ENCODE data around the gene LDHB.
"Not testable (repeated sequence)": the region's sequence is repeated elsewhere in the genome, so short reads cannot be mapped to it uniquely, and the experiment has no call there.

Gene LDHB

DNA sequence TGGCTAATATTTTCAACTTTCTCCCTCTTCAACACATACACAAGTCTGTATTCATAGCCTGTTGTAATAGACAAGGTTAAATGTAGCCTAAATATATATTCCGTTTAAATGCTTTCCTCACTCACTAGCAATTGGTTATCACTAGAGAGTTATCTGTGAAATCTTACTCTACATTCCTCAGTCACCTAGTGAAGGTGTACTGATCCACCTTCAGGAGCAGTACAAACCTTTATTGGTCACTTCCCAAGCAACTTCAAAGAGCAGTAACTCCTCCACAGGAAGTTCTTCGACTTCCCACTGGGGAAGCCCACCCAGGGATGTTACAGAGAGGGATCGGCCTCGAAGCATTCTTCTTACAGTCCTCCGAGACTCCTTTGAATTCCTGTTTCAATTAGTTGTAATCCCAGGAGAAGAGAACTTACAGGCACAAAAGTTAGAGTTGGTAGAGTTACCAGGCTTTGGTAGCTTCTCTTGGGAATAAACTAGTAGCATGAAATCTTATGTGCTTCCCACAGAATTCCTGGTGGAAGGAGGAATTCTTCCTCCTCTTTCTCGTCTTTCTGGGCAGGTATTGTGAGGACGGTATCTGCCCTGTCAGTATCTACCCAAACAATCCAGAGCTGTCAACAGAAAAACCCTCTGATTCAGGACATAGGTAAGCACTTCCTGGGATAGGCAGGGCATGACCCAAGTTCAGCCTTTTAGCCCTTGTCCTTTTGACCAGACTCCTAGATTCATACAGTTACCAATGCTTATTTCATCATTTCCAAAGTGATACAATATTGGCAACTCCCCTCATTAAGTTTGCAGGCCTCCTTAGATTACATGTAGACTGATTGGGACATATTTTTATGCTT, 53.2 kb downstream of the LDHB start, which contains the start of gene GYS2:
TSS of gene GYS2 (minus strand) at position 603 of the 857 bp plus-strand sequence. CDS start at position 348, 255 bp downstream.
- H3K4me3 ChIP-seq (ENCODE audit: control insufficient read depth, low read depth, low read length): no peak within 1 kb of the TSS
- DNase-seq (ENCODE audit: low read depth): no peak
- TF ChIP-seq, protein P1, sequence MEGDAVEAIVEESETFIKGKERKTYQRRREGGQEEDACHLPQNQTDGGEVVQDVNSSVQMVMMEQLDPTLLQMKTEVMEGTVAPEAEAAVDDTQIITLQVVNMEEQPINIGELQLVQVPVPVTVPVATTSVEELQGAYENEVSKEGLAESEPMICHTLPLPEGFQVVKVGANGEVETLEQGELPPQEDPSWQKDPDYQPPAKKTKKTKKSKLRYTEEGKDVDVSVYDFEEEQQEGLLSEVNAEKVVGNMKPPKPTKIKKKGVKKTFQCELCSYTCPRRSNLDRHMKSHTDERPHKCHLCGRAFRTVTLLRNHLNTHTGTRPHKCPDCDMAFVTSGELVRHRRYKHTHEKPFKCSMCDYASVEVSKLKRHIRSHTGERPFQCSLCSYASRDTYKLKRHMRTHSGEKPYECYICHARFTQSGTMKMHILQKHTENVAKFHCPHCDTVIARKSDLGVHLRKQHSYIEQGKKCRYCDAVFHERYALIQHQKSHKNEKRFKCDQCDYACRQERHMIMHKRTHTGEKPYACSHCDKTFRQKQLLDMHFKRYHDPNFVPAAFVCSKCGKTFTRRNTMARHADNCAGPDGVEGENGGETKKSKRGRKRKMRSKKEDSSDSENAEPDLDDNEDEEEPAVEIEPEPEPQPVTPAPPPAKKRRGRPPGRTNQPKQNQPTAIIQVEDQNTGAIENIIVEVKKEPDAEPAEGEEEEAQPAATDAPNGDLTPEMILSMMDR (conservative IDR thresholded peaks at IDR 0.05; ENCODE audit: control insufficient read depth, insufficient read depth, low read depth, low read length): no peak

- DNase-seq (ENCODE audit: low read depth): no peak
- no peak overlapping the region for H3K4me3 ChIP-seq (ENCODE audit: control insufficient read depth, low read depth, low read length)
- TF ChIP-seq, protein P1 (conservative IDR thresholded peaks at IDR 0.05; ENCODE audit: control insufficient read depth, insufficient read depth, low read depth, low read length): no peak
Measured at GRCh38 chr12:21602774-21603173, 54.9 kb downstream of the LDHB start.

GRCh38 chr12:21600196-21600595, 57.4 kb downstream of the LDHB start:
- no peak for DNase-seq (ENCODE audit: low read depth)
- H3K4me3 ChIP-seq (ENCODE audit: control insufficient read depth, low read depth, low read length): no peak overlapping the region
- TF ChIP-seq, protein P1 (conservative IDR thresholded peaks at IDR 0.05; ENCODE audit: control insufficient read depth, insufficient read depth, low read depth, low read length): no peak

DNA sequence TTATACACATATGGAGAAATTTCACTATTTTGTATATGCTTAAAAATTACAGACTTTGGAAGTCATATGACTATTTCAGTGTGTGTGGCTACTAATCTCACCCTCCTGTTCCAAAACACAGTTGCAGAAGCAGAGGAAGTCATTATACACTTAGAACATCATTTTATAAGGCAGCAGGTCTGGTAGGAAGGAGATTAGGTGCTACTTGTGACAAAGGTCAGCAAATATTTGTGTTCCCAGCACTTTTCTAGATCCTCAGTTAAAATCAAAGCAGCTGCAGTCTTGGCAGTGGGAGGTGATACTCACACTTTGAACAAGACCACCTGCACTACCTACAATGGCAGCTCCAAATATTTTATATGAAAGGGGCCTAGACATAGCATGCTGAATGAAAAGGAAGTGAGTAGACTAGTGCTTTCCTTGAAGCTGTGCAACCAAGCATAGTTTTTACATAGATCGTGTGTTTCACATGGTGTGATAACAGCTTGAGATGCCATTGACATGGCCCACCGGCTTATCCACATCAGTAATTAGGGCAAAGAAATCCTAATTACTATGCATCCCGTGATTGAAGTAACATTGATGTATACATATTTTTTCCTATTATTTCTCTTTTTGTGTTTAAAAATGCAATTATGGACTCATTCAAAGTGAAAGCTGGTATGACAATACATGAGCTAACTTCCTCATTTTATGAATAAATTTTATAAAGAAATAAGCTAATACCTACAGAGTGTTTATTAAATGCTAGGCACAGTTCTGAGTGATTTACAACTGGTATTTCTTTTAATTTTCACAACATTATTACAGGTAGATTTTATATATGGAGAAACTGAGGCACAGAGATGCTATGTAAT, 58.3 kb downstream of the LDHB start:
- no peak overlapping the region for H3K4me3 ChIP-seq (ENCODE audit: control insufficient read depth, low read depth, low read length)
- TF ChIP-seq, protein P1 (conservative IDR thresholded peaks at IDR 0.05; ENCODE audit: control insufficient read depth, insufficient read depth, low read depth, low read length): no peak
- DNase-seq (ENCODE audit: low read depth): no peak

GRCh38 chr12:21598651-21599050, 59.0 kb downstream of the LDHB start:
- TF ChIP-seq, protein P1 (conservative IDR thresholded peaks at IDR 0.05; ENCODE audit: control insufficient read depth, insufficient read depth, low read depth, low read length): no peak

GRCh38 chr12:21595356-21595755, 62.3 kb downstream of the LDHB start:
- DNase-seq (ENCODE audit: low read depth); H3K4me3 ChIP-seq (ENCODE audit: control insufficient read depth, low read depth, low read length): not testable (repeated sequence)

More at GRCh38 chr12:21598651-21599050, 59.0 kb downstream of the LDHB start:
- H3K4me3 ChIP-seq (ENCODE audit: control insufficient read depth, low read depth, low read length): no peak overlapping the region
- DNase-seq (ENCODE audit: low read depth): no peak

DNA sequence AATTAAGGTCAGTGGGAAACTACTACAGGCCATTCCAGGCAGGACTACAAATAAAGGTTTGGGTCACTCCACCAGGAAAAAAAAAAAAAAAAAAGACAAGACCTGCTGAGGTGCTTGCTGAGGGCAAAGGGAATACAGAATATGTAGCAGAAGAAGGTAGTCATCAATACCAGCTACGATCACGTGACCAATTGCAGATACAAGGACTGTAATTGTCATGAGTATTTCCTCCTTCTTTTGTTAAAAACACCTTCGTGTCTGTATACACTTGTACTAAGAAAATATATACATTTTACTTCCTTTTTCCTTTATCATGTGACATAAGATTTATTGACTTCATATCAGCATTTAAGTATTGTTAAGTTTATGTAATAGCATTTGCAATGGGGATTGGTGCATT, 72.2 kb downstream of the LDHB start:
- DNase-seq (ENCODE audit: low read depth): no peak
- TF ChIP-seq, protein P1 (conservative IDR thresholded peaks at IDR 0.05; ENCODE audit: control insufficient read depth, insufficient read depth, low read depth, low read length): no peak
- H3K4me3 ChIP-seq (ENCODE audit: control insufficient read depth, low read depth, low read length): no peak overlapping the region
